DMS 273 (cell line): ENCODE data around the gene CSHL1.

Source experiments
- DNase-seq: peaks from one replicate; lab custom pipeline; 2025; ENCODE audit not compliant: unreplicated experiment; lab: John Stamatoyannopoulos, UW

The CSHL1 gene

DNA sequence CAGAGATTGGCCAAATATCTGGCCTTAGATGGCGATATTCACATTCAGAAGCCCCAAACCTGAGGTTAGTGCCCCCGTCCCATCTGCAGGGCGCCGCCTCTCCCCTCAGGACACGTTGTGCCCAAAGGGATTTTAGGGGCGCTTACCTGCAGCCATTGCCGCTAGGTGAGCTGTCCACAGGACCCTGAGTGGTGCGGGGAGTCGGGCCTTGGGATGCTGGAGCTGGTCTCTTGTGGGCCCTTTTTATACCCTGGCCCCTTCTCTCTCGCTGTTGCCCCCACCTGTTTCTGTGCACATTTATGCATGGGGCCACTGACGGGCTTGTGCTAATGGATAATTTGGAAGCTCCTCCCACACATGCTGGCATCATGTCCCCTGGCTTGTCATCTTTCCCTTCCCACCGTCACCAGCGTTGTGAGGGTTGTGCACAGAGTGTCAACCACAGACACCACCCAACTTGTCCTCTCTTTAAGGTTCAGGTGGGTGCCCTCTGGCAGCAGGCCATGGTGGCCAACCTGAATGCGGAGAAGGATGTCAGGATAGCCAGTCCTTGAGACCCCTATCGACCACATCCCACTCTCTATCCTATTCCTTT is at the start of gene CSHL1:
Gene CSHL1 (minus strand): TSS at position 218 of the 595 bp plus-strand sequence. CDS start 62 bp downstream, at position 156.
- DNase-seq: no peak

DNA sequence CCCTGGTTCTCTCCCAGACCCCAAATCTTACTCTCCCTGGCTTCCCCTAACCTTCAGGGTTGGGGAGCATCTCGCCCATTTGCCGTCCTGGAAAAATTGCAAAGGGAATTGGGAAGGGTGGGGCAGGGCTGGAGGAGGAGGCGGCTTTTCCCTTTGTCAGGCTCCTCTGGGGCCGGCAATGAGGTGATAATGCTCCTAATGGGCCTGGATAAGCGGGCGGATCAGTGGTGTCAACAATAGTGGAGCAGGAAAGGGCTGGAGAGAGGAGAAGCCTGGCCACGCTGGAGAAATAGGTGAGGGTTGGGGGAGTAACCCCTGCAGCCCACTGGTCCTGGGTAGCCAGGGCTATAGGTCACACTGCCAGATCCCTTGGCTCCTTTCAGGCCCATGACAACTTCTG is 49.4 kb upstream of the CSHL1 start:
- no peak for DNase-seq

DNA sequence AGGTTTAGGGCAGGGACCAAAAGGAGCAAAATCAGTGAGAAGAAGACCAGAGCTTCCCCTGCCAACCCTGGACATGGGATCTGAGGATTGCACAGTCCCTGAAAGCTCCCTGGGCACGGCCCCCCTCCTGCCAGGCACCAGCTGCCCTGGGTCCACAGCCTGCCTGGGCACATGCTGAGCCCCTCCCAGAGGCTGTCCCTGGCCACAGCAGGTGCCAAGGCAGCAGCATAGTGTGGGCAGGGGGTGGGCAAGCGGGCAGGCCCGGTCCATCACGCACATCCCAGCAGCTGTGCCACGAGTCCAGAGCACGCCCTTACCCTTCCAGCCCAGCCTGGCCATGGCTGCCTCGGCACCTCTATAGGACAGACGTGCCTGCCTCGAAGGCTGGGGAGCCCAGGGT is 48.9 kb upstream of the CSHL1 start:
- peak; percentile 28 for DNase-seq

DNA sequence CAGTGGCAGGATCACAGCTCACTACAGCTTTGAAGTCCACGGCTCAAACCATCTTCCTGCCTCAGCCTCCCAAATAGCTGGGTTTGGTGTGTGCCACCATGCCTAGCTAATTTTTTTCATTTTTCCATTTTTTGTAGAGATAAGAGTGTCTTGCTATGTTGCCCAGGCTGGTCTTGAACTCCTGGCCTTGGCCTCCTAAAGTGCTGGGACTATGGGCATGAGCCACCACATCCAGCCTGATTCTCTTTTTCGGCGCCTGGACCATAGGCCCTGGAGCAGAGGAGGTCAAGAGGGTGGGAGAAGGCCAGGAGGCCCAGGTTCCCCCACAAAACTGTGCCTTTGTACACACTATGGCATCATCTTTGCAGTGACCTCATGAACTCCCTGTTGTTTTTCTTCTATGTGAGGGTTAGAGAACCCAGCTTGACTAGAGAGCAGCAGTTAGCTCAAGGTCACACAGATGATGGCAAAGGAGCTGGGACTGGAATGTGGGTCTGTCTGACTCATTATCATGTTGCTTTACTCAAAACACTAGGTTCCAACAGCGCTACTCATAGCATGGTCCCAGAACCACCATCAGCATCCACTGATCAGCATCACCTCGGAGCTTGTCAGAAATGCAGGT is 45.4 kb upstream of the CSHL1 start:
- DNase-seq: no peak

DNA sequence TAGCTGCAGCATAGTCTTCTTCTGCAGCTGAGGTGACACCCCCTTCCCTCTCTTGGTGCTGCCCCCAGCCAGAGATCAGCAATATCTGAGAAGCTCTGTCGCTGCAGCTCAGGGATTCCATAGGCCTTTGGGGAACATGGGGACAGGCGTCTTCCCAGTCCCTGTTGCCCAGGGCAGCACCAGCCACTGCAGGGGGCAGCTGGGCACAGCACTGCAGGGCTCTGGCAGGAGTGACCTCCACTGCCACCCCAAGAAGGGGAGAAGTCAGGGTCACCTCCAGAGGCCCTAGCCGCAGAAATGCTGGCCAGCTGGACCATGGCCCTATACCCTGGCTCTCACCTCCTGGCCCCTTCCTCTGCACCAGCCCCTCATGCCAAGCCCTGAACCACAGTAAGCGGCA is 44.7 kb upstream of the CSHL1 start:
- DNase-seq: no peak

DNA sequence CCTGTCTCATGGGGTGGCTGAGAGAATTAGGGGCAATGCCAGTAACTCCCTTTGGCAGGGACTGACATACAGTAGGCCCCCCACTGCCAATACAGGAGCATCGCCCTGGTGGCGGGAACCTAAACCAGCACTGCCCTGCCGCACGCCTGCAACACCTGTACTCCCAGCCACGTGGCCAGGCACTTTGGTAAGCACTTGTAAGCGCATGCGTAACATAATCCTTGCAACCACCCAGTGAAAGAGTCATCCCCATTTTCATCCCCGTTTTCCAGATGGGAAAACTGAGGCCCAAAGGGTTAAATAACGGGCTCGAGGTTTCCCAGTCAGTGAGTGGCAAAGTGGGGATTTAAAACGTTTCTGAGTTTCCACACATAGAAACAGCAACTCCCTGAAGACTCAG is 44.2 kb upstream of the CSHL1 start:
- DNase-seq: no peak

DNA sequence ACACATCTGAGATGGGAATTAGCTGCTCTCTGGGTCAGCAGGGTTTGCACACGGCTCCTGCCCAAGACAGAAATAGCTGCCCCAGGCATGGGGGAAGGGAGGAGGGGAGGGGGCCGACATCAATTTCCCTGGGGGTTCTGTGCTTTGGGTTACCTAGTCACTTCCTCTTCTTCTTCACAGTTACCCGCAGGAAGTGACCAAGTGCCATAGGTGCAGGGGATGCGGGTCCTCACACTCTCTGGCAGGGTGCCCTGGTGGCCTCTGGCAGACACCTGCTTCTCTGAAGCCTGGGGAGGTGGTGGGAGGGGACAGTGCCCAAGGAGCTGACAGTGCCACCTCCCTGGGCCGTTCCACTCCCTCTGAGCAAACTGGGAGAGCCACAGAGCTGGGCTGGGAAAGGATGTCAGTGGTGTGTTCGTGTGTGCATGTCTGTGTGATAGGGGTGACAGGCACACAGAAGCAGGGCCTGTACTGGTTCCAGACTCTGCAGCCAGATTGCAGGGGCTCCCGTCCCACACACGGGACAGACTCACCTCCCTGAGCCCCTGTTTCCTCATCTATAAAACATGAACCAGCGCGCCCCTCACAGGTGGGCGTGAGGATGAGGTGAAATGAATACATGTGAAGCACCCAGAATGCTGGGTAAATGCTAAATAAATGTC is 43.5 kb upstream of the CSHL1 start:
- peak; percentile 24 for DNase-seq

DNA sequence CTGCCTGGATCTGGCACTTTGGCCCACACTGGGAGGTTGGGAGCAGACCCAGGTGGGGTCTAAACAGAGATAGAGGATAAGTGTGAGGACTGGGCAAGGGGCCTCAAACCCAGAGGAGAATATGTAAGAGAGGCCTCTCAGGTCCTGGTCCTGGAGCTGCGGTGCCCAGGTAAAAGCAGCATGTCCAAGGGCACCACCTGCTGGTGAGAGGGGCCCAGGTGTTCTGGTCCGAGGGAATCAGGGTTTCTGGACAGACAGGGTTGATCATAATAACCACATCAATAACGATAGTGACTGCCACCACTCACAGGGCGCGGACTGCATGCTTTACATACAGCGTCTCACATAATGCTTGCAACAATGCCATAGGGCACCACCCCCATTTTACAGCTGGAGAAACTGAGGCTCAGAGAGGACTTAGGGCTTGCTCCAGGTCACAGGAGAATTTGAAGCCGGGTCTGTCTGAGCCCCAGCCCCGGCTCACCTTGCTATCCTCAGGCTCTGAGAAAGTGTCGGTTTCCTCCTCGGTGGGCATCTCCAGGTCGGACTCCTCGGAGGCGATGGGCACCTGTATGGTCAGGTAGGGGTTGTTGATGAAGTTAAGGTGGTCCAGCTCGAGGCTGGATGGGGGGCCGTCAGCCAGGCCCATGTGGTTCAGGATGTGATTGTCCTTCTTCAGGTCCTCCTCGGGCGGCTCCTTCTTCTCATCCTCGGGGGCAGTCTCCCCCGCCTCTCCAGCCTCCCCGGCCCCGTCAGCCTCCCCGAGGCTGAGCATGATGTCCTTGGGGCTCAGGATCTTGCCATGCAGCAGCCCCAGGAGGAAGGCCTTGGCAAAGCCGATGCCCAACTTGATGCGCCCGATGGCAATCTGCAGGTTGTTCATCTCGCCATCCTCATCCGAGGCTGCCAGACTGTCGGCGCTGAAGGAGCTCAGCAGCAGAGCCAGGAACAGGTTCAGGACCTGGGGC is 40.2 kb upstream of the CSHL1 start:
- peak; percentile 42 for DNase-seq

DNA sequence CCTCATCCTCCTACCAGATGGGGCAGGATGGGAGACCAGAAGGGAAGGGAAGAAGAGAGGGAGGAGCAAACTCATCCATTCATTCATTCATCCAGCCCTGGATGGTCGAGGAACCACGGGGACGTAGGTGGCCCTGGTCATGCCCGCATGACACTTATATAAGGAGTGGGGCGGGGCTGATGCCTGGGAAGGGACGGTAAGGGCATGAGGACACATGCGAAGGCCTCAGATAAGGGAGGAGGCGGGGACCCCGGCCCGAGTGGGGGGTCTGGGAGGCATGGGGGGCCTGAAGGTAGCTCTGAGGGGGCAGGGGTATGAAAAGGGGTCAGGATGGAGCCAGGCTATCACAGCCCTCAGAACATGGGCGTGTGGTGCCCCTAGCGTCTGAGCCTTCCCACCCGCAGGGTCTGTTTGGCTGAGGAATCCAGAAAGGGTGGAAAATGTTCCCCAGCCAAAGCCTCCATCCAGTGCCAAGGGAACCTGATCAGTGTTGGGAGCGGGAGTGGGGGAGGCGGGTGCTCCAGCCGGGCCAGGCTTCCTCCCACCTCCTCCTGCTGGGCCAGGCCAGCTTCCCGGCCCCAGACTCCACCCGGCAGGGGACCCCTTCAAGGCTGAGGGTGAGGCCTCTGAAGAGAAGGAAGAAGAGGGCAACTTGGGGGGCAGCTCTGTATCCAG is 38.7 kb upstream of the CSHL1 start:
- DNase-seq: peak; percentile 39

DNA sequence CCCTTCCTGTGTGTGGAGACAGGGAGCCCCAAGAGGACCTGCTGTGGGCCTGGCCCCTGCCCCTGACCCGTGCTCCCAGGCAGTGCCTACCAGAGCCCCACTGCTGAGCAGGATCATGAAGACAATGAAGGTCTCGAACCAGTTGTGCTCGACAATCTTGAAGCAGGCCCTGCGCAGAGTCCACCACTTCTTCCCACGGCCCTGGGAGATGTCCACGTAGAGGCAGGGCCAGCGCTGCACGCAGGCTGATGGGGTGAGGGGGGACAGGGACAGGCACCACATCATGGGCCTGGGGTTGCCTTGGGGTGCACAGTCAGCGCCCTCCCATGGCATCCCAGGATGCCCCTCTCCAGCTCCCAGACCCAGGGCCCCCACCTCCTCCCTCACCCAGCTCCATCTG is 37.5 kb upstream of the CSHL1 start:
- no peak for DNase-seq

DNA sequence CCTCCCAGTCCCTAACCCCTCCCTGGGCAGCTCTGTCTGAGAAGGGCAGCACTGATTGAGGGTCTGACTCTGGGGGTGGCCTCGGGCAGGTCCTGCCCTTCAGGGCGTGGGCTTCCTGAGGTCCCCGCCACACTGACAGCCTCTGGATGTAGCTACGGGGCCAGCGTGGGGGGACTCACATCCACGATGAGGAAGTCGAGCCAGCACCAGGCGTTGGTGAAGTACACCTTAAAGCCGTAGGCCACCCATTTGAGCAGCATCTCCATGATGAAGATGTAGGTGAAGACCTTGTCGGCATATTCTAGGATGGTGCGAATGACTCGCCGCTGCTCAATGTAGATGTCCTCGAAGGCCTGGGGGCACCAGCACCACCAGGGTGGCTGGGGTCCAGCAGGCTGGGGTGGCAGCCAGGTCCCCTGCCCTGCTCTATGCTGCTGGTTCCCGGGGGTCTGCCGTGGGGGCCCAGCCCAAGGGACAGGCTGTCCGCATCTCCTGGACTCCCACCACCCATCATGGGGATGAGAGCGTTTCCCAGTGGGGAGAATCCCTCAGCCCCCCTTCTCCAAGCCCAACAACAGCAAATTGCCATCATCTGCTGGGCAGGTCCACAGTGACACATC is 36.8 kb upstream of the CSHL1 start:
- DNase-seq: no peak

DNA sequence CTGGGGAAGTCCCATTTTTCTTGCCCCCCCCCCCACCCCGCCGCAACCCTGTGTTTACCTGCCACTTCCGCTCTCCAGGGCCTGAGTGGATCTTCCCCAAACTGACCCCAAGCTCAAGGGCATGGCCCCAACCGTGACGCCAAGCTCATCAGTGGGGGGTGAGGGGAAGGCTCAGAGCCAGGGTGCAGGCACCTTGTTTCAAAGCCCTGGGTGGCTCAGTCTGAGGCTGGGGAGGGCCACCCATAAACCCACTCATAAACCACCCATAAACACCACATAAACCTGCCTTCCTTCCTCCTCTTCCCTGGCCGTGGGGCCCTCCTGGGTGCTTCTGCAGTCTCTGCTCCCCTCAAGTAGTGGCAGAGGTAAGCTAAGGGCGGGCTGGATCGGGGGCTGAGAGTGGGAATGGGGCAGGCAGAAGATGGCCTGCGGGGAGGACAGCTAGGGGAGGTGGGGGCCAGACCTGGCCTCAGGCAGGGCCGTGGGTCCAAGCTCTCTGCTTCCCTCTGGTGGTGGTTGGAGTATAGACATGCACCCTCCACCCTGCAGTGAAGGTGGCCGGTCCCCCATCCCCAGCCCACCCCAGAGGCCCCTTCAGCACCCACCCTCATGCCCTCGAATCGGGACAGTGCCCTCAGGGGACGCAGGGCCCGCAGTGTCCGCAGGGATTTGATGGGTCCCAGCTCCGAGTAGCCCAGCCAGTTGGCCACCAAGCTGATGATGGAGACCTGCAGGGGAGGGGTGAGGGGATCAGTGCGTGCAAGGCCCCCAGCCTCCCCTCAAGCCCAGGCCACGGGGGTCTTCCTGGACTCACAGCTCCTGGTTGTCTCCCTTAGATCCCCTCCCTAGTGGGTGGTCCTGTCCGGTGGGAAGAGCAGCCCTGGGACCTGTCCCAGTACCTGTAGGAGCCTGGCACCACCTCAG is 35.6 kb upstream of the CSHL1 start:
- peak; percentile 77 for DNase-seq

DNA sequence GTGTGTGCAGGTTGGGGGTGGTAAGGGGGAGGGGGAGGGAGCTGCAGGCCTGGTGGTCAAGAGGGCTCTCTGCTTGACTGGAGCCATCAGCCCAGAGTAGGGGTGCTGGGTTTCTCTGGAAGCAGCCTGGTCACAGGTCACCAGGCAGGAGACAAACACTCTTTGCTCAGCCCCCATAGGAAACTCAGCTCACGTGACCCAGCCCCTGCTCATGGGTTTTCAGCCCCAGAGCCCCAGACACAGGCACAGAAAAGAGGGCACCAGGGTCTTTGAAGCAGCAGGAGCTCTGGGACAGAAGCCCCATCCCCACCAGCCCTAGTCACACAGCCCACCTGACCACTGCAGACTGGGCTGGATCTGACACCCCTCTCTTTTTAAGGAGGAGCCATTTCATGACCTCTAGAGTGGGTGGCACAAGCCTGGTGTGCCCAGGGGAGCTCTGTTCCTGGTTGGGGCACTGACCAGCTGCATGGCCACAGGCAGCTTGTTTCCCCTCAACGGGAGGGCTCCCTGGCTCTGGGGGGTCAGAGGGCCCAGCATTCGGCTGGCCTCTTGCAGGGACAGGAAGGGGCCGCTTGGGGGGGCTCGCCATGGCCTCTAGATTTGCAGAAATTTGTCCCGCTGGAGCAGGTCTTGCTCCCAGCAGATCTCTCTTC is 34.9 kb upstream of the CSHL1 start:
- DNase-seq: no peak

DNA sequence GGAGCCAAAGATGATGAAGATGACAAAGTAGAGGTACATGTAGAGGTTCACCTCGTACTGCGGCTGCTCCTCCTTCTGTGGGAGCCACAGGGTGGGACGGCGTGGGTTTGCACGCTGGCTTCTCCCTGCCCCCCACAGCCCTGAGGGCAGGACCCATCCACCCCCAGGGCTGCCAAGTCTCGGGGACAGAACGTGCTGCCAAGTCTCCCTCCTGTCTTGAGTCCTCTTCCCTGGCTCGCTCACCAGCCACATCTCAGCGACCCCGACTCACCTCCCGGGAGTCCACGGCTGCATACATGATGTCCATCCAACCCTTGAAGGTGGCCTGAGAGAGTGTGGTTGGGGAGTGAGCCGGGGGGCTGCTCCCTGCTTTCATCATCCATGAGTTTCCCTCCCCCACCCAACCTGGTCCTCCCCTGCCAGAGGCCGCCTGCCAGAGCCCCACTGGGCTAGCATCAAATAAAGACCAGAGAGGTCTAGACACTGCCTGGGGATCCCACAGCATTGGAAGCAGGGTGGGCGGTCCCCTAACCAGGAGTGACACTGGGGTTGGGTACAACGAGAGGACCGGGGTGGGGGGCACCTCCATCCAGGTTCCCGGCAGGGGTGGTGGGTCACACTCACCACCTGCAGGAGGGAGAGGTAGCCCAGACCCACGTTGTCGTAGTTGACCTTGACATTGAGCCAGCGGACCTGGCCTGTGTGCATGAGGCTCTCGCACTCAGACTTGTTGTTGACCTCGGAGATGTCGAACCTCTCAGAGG is 33.9 kb upstream of the CSHL1 start:
- no peak for DNase-seq

DNA sequence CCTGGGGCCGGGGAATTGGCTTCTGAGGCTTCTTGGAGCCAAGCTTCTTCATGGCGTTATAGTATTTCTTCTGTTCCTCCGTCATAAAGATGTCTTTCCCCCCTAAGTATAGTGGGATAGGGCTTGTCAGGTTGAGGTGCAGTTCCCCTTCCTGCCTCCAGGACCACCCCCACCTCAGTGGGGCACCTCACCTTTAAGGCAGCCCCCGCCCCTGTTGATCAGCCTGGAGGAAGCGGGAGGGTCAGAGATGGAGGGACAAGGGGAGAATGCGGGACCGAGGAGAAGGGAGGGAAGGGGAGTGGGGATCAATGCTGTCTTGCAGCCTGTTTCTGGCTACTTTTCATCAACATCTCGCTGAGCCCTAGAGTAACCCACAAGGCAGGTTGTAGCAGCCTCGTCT is 32.7 kb upstream of the CSHL1 start:
- DNase-seq: no peak

DNA sequence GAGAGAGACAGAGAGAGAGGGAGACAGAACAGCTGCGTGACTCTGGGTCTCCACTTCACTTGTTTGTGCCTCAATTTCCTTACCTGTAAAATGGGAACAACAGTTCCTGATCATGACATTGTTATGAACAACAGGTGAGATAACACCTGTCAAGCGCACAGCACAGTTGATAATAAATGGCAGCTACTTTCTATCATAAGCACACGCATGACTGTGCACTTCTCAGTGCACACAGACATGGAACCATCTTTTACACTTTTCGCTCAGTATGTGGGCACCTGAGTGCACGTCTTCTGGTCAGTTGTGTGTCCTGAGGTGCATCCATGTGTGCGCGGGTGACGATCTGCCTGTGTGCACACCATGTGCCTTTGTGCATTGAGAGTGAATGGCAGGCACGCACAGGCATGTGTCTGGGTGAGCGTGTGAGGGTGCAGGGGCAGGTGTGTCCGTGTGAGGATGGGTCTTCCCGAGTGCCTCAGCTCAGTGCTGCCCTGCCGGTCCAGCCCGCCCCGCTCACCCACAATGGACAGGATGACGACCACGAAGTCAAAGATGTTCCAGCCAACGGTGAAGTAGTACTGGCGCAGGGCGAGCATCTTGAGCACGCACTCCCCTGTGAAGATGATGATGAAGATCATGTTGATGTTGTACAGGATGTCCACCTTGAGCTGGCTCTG is 31.4 kb upstream of the CSHL1 start:
- DNase-seq: no peak

DNA sequence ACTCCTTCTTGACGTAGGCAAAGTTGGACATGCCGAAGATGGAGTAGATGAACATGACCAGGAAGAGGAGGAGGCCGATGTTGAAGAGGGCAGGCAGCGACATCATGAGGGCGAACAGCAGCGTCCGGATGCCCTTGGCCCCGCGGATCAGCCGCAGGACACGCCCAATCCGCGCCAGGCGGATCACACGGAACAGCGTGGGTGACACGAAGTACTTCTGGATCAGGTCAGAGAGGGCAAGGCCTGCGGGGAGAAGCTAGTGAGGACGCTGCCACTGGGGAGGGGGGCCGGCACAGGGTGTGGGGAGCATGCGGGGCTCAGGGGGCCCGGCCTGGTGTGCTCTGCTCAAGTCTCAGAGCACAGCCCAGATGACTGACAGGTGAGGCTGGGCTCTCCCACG is 30.7 kb upstream of the CSHL1 start:
- no peak for DNase-seq

DNA sequence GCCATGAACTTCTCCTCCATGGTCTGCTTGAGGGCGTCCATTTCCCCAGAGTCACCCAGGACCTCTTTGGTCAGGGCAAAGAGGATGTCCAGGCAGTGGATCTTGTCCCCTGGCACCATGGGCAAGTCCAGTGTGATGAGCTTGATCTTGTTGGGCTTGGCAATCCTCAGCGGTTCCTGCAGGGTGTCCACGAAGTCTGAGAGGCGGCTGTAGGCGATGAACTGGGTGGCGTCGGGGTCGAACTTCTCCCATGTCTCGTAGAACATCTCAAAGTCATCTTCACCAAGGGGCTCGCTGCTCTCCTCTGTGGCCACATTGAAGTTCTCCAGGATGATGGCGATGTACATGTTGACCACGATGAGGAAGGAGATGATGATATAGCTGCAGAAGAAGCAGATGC is 30.1 kb upstream of the CSHL1 start:
- no peak for DNase-seq
